GM12892 (cell line): Measurements from ENCODE around the gene LARGE1.

Experiments used
- DNase-seq: peaks from one replicate; pipeline ENCODE4 v3.0.0; 2011; ENCODE audit not compliant: insufficient read length
- FAIRE-seq: peaks from 2 replicates; lab custom pipeline; 2011; peaks lifted over from hg19 to GRCh38; lab: Jason Lieb, UNC
- POLR2A ChIP-seq: IDR thresholded peaks from 2 replicates; pipeline ENCODE4 v1.6.1; 2011; ENCODE audit warnings: low read depth, low read length, control low read depth
- POLR2AphosphoS5 ChIP-seq: IDR thresholded peaks from 2 replicates; pipeline ENCODE4 v1.6.1; 2011; ENCODE audit warnings: low read depth, low read length, control low read depth
- TAF1 ChIP-seq: IDR thresholded peaks from 2 replicates; pipeline ENCODE4 v1.6.1; 2011; ENCODE audit warnings: low read depth, mild to moderate bottlenecking, control low read depth, low read length, borderline replicate concordance

The LARGE1 gene

GRCh38 chr22:33247758-33248157 lies 672.5 kb downstream of the LARGE1 start:
- FAIRE-seq (peak; percentile 36), DNase-seq (no peak)
- no peak for TF ChIP-seq POLR2AphosphoS5
- no peak for TF ChIP-seq TAF1
- no peak for TF ChIP-seq POLR2A

GRCh38 chr22:33242078-33242477 lies 678.2 kb downstream of the LARGE1 start:
- FAIRE-seq: no peak
- TF ChIP-seq POLR2AphosphoS5 (no peak), TAF1 (no peak)

DNA sequence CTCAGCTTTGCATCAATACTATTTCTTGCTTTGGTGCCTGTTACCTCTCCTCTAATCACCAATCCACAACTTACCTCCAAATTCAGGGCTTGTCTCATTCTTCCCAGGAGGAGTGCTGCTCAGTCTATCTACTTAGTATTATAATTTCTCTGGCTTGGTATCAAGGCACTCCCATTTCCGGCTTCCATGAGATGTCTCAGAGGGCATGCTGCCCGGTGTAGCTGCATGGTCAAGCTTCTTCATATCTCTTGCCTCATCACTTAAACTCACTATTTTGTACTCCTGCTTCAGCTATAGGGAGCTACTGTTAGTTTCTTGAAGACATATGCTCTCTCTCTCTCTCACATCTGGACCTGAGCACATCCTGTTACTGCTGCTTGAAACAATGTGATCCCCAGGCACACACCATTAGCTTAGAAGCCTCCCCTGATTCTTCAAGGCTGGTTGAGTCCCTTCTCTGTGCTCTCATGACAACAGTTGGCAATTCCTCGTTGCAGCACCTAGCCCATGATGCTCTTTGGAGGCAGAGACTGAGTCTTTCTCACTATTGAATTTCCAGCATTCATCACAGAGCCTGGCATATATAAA lies 679.3 kb downstream of the LARGE1 start:
- TF ChIP-seq POLR2AphosphoS5 (no peak), TAF1 (no peak), POLR2A (no peak)
- DNase-seq: no peak
- FAIRE-seq: no peak

More at GRCh38 chr22:33242078-33242477, 678.2 kb downstream of the LARGE1 start:
- DNase-seq: no peak

DNA sequence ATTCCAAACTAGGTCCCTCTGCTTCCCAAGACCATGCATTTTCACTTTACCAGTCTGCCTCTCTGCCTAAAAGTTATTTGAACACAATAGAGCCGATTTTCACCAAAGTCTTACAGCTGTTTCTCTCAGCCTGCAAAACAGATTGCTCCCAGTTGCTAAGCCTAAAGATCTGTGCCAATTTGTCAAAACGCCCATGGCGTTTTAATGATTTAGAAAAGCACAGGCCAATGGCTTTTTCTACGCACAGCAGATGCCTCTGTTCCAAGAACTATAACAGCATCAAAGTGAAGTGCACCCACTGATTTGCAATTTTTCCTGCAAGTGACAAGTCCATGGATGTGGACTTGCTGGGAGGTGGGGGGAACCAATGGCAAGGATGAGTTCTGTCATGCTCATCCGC lies 688.2 kb downstream of the LARGE1 start:
- FAIRE-seq: no peak
- TF ChIP-seq POLR2AphosphoS5 (no peak), POLR2A (no peak), TAF1 (no peak)
- DNase-seq: no peak

GRCh38 chr22:33227791-33228190 lies 692.5 kb downstream of the LARGE1 start:
- TF ChIP-seq POLR2A (no peak), POLR2AphosphoS5 (no peak)
- DNase-seq (no peak), FAIRE-seq (no peak)

- TF ChIP-seq POLR2A (no peak), POLR2AphosphoS5 (no peak), TAF1 (no peak)
Measured at GRCh38 chr22:33224841-33225240, 695.4 kb downstream of the LARGE1 start.

More at GRCh38 chr22:33224841-33225240, 695.4 kb downstream of the LARGE1 start:
- DNase-seq (no peak), FAIRE-seq (no peak)
